GM19240 (cell line): ENCODE measurements around the gene PRKG1.
"Not testable (repeated sequence)": the region's sequence is repeated elsewhere in the genome, so short reads cannot be mapped to it uniquely, and the experiment has no call there.

ENCODE experiments used
- DNase-seq: peaks from one replicate; pipeline ENCODE4 v3.0.0; 2011; ENCODE audit warnings: low spot score; ENCODE audit not compliant: insufficient read length

Gene PRKG1

GRCh38 chr10:52191049-52191448 is 1116.8 kb downstream of the PRKG1 start:
- no peak for DNase-seq

- no peak for DNase-seq
Measured at GRCh38 chr10:52194191-52194590, 1119.9 kb downstream of the PRKG1 start.

- no peak for DNase-seq
Measured at GRCh38 chr10:52194716-52195115, 1120.4 kb downstream of the PRKG1 start.

- DNase-seq = no peak
Measured at GRCh38 chr10:52197098-52197497, 1122.8 kb downstream of the PRKG1 start.

- no peak for DNase-seq
Measured at GRCh38 chr10:52198540-52198939, 1124.3 kb downstream of the PRKG1 start.

- DNase-seq = not testable (repeated sequence)
Measured at GRCh38 chr10:52204906-52205305, 1130.6 kb downstream of the PRKG1 start.

- DNase-seq = no peak
Measured at GRCh38 chr10:52208365-52208764, 1134.1 kb downstream of the PRKG1 start.

- DNase-seq = no peak
Measured at GRCh38 chr10:52210161-52210560, 1135.9 kb downstream of the PRKG1 start.

GRCh38 chr10:52212062-52212461 is 1137.8 kb downstream of the PRKG1 start:
- no peak for DNase-seq

GRCh38 chr10:52212802-52213201 is 1138.5 kb downstream of the PRKG1 start:
- no peak for DNase-seq

- no peak for DNase-seq
Measured at GRCh38 chr10:52213321-52213752, 1139.0 kb downstream of the PRKG1 start.

- DNase-seq = no peak
Measured at GRCh38 chr10:52215745-52216361, 1141.6 kb downstream of the PRKG1 start.

GRCh38 chr10:52216852-52217251 is 1142.6 kb downstream of the PRKG1 start:
- DNase-seq = no peak

GRCh38 chr10:52217531-52217930 is 1143.2 kb downstream of the PRKG1 start:
- DNase-seq = no peak

GRCh38 chr10:52220947-52221346 is 1146.7 kb downstream of the PRKG1 start:
- DNase-seq = no peak

- no peak for DNase-seq
Measured at GRCh38 chr10:52221923-52222322, 1147.6 kb downstream of the PRKG1 start.

- no peak for DNase-seq
Measured at GRCh38 chr10:52226197-52226847, 1152.0 kb downstream of the PRKG1 start.

- DNase-seq = no peak
Measured at GRCh38 chr10:52228556-52228955, 1154.3 kb downstream of the PRKG1 start.

GRCh38 chr10:52229291-52229931 is 1155.1 kb downstream of the PRKG1 start:
- no peak for DNase-seq

- DNase-seq = no peak
Measured at GRCh38 chr10:52232561-52233350, 1158.5 kb downstream of the PRKG1 start.

GRCh38 chr10:52233351-52233991 is 1159.2 kb downstream of the PRKG1 start:
- not testable (repeated sequence) for DNase-seq
